ENCODE results near the gene RSBN1. TPM values are rescaled to one million over a fixed set of nuclear protein-coding genes. Genes with fewer than 3 reads are reported as not detected.

Gene RSBN1
- total and polyA plus RNA-seq, 9 of the 15 experiments (the other 6 are each of a cell fraction or from before 2014, with no cell fraction given): 4.5 to 24.3 (median 13.0) TPM

DNA sequence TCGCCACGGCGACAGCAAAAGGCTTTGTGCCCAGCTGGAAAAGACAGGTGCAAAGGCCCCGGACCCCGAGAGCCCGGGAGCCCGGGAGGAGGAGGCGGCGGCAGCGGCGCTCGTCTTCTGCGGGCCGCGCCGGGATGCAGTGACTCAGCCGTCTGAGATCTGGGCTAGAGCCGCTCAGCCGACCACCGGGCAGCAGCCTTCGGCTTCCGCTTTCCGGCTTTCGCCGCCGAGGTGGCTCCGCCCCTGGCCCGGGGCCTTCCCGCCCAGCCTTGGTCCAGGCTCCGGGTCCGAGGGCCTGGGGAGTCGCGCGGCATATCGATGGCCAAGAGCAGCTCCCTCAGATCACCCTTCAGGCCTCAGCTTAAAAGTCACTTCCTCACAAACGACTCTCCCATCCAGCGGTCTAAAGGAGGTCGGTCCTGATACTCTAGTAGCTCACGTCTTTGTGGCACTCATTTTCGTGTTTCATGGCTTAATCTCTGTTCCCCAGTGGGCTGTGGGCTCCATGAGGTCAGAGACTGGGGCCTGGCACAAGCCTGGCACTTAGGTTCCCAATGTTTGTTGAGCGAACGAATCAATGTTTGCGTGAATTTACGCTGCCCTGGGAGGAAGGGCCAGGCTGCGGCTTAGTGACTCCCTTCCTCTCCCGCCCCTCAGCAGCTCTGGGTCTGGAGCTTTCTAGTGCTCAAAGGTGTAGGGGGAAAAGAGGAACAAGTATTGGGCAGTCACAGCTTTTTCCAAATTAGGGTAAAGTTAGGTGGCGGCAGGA lies 52.8 kb downstream of the RSBN1 start, which contains the start of gene PHTF1 (continued):
- TF ChIP-seq, protein P1, sequence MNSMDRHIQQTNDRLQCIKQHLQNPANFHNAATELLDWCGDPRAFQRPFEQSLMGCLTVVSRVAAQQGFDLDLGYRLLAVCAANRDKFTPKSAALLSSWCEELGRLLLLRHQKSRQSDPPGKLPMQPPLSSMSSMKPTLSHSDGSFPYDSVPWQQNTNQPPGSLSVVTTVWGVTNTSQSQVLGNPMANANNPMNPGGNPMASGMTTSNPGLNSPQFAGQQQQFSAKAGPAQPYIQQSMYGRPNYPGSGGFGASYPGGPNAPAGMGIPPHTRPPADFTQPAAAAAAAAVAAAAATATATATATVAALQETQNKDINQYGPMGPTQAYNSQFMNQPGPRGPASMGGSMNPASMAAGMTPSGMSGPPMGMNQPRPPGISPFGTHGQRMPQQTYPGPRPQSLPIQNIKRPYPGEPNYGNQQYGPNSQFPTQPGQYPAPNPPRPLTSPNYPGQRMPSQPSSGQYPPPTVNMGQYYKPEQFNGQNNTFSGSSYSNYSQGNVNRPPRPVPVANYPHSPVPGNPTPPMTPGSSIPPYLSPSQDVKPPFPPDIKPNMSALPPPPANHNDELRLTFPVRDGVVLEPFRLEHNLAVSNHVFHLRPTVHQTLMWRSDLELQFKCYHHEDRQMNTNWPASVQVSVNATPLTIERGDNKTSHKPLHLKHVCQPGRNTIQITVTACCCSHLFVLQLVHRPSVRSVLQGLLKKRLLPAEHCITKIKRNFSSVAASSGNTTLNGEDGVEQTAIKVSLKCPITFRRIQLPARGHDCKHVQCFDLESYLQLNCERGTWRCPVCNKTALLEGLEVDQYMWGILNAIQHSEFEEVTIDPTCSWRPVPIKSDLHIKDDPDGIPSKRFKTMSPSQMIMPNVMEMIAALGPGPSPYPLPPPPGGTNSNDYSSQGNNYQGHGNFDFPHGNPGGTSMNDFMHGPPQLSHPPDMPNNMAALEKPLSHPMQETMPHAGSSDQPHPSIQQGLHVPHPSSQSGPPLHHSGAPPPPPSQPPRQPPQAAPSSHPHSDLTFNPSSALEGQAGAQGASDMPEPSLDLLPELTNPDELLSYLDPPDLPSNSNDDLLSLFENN (IDR thresholded peaks at IDR 0.05; ENCODE audit: low read depth in 2 of 2, low read length in 2 of 2): peak in 1 of 2 experiments; percentile 60; a peak in 1 of 4 replicates
- peak; percentile 48 for TF ChIP-seq RNF2 (IDR thresholded peaks at IDR 0.05)
- TF ChIP-seq ESRRA (IDR thresholded peaks at IDR 0.05; ENCODE audit: borderline replicate concordance, low read depth): peak; percentile 48; the same call in 1 of the 2 replicates
- no peak for TF ChIP-seq ZNF253 (CRISPR knock-in tag; conservative IDR thresholded peaks at IDR 0.05)
- no peak for TF ChIP-seq RBM15 (IDR thresholded peaks at IDR 0.05; ENCODE audit: insufficient read depth, low read length)
- no peak for TF ChIP-seq ZC3H8 (IDR thresholded peaks at IDR 0.05)
- TF ChIP-seq CBX8 (IDR thresholded peaks at IDR 0.05; ENCODE audit: borderline replicate concordance, extremely low read depth, low read depth, low read length, poor library complexity, severe bottlenecking): no peak
- TF ChIP-seq, protein P2, sequence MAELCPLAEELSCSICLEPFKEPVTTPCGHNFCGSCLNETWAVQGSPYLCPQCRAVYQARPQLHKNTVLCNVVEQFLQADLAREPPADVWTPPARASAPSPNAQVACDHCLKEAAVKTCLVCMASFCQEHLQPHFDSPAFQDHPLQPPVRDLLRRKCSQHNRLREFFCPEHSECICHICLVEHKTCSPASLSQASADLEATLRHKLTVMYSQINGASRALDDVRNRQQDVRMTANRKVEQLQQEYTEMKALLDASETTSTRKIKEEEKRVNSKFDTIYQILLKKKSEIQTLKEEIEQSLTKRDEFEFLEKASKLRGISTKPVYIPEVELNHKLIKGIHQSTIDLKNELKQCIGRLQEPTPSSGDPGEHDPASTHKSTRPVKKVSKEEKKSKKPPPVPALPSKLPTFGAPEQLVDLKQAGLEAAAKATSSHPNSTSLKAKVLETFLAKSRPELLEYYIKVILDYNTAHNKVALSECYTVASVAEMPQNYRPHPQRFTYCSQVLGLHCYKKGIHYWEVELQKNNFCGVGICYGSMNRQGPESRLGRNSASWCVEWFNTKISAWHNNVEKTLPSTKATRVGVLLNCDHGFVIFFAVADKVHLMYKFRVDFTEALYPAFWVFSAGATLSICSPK (IDR thresholded peaks at IDR 0.05; ENCODE audit: borderline replicate concordance): 0 out of 2 replicates have a peak, but pooled peaks have one; percentile 23
- TF ChIP-seq RBM34 (IDR thresholded peaks at IDR 0.05; ENCODE audit: borderline replicate concordance, insufficient read depth, low read length): no peak
- TF ChIP-seq, protein P3, sequence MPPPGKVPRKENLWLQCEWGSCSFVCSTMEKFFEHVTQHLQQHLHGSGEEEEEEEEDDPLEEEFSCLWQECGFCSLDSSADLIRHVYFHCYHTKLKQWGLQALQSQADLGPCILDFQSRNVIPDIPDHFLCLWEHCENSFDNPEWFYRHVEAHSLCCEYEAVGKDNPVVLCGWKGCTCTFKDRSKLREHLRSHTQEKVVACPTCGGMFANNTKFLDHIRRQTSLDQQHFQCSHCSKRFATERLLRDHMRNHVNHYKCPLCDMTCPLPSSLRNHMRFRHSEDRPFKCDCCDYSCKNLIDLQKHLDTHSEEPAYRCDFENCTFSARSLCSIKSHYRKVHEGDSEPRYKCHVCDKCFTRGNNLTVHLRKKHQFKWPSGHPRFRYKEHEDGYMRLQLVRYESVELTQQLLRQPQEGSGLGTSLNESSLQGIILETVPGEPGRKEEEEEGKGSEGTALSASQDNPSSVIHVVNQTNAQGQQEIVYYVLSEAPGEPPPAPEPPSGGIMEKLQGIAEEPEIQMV (tag; conservative IDR thresholded peaks at IDR 0.05; ENCODE audit: low read depth): no peak
- 0 out of 2 replicates have a peak, but pooled peaks have one; percentile 43 for TF ChIP-seq ZNF143 (CRISPR knock-in tag; IDR thresholded peaks at IDR 0.05)
- TF ChIP-seq TAF1 (IDR thresholded peaks at IDR 0.05; ENCODE audit: control insufficient read depth, extremely low read depth, insufficient read depth, low read length, severe bottlenecking): peak; percentile 96
- TF ChIP-seq TGIF2 (CRISPR knock-in tag; IDR thresholded peaks at IDR 0.05): no peak
- TF ChIP-seq, protein P4, sequence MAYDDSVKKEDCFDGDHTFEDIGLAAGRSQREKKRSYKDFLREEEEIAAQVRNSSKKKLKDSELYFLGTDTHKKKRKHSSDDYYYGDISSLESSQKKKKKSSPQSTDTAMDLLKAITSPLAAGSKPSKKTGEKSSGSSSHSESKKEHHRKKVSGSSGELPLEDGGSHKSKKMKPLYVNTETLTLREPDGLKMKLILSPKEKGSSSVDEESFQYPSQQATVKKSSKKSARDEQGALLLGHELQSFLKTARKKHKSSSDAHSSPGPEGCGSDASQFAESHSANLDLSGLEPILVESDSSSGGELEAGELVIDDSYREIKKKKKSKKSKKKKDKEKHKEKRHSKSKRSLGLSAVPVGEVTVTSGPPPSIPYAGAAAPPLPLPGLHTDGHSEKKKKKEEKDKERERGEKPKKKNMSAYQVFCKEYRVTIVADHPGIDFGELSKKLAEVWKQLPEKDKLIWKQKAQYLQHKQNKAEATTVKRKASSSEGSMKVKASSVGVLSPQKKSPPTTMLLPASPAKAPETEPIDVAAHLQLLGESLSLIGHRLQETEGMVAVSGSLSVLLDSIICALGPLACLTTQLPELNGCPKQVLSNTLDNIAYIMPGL (CRISPR knock-in tag; IDR thresholded peaks at IDR 0.05): peak; percentile 52; the same call in 1 of the 2 replicates
- TF ChIP-seq RBBP5 (IDR thresholded peaks at IDR 0.05; ENCODE audit: borderline replicate concordance, insufficient read depth, low read length, poor library complexity, severe bottlenecking): peak; percentile 58
- TF ChIP-seq C11orf30 (IDR thresholded peaks at IDR 0.05; ENCODE audit: low read depth): peak; percentile 91
